Measurements from ENCODE around the gene DCUN1D1.

DNA sequence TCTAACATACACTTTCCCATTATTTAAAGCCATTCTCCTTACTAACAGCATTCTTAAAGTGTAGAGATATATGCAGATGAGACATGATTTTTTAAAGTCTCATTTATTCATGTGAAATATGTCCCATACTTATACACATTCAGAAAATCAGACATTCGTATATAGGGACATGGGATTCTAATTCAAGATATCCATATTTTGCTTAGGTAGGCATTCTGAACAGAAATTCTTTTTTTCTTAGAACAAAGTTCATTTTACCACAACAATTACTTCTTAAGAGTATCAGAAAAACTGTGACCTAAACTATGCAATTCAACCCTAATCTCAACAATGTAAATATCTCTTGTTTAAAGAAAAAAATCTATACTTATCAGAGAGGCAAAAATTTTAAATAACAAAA lies 16.2 kb downstream of the DCUN1D1 start:
- TF ChIP-seq POLR2A (IDR thresholded peaks at IDR 0.05) (no peak), CTCF (IDR thresholded peaks at IDR 0.05) (no peak)
